Embryonic facial prominence (tissue), 1 donor: ENCODE results near the gene CAMKK2.

Experiments
- DNase-seq: peaks from one replicate; pipeline ENCODE4 v3.0.0-alpha.2; 2016; ENCODE audit errors: extremely low spot score

The CAMKK2 gene

GRCh38 chr12:121198949-121199348, 97.6 kb downstream of the CAMKK2 start:
- DNase-seq: no peak

- DNase-seq: no peak
These were observed 99.6 kb downstream of the CAMKK2 start for GRCh38 chr12:121196902-121197301.

GRCh38 chr12:121191151-121191550, 105.4 kb downstream of the CAMKK2 start:
- DNase-seq: no peak

GRCh38 chr12:121190523-121191031, 105.9 kb downstream of the CAMKK2 start:
- no peak for DNase-seq

- DNase-seq: no peak
These were observed 106.8 kb downstream of the CAMKK2 start for GRCh38 chr12:121189619-121190155.

- DNase-seq: no peak
These were observed 107.4 kb downstream of the CAMKK2 start for GRCh38 chr12:121189131-121189530.

- DNase-seq: no peak
These were observed 108.3 kb downstream of the CAMKK2 start for GRCh38 chr12:121188227-121188626.
